Epithelial cell of proximal tubule (primary cell): ENCODE measurements around the gene TUBA1C. TPM values are rescaled to one million over a fixed set of nuclear protein-coding genes. Genes with fewer than 3 reads are reported as not detected.

Source experiments
- DNase-seq: peaks from one replicate; pipeline ENCODE4 v3.0.0-alpha.2; 2011; ENCODE audit warnings: low read depth
- H3K4me3 ChIP-seq: 2 replicates; pipeline ENCODE4 v1.5.1; 2011; ENCODE audit warnings: low read depth, mild to moderate bottlenecking, low read length
- total RNA-seq: library from RNA; depleted of rRNA; stranded (reverse); fragments of >200 nt; gene quantifications from 2 replicates; pipeline ENCODE4 v1.2.3, GENCODE V29; 2015
- TF ChIP-seq, protein P1 (sequence below): conservative IDR thresholded peaks from 2 replicates; pipeline ENCODE4 v1.5.1; 2012; ENCODE audit warnings: low read depth, mild to moderate bottlenecking, low read length

The TUBA1C gene
- 1,483 and 2,573 TPM in 2 replicates for total RNA-seq

DNA sequence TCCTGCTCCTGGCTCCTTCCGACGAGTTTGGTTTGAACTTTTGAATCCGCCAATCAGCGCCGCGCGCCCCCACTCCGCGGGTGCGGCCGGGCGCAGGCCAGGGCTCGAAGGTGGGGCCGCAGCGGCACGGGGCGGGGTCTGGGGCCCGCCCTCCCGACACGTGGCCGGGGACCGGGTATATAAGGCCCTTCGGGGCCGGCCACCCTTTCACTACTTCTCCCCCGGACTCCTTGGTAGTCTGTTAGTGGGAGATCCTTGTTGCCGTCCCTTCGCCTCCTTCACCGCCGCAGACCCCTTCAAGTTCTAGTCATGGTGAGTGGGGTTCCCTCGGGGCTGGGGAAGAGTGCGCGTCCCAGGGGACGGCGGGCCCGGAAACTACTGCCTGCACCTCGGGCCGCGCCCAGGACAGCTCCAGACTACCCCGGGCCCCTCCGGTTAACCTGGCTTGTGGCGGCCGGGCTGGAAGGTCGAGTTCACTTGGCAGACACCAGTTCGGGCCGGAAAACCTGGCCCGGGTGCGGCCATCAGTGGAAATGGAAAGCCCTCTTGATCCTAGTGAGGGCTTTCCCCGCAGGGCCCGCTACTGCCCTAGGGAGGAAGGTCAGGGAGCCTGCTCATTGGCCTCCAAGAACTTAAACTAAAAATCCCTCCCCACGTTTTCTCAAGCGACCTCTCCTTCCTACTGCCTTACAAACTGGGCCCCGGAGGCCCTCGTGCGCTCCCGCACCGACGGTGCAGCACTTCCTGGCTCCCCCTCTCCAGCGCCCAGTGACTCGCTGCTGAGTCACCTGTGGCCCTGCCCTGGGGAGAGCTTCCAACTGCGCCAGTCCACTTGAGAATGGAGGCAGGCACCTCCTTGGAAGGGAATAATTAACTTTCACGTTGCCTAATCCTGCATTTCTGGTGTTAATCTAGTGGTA, at the start of gene TUBA1C:
TUBA1C (plus strand) TSS at position 210 of the 920 bp plus-strand sequence; CDS start at position 310, 100 bp downstream.
- peak; percentile 92 for DNase-seq
- TF ChIP-seq, protein P1, sequence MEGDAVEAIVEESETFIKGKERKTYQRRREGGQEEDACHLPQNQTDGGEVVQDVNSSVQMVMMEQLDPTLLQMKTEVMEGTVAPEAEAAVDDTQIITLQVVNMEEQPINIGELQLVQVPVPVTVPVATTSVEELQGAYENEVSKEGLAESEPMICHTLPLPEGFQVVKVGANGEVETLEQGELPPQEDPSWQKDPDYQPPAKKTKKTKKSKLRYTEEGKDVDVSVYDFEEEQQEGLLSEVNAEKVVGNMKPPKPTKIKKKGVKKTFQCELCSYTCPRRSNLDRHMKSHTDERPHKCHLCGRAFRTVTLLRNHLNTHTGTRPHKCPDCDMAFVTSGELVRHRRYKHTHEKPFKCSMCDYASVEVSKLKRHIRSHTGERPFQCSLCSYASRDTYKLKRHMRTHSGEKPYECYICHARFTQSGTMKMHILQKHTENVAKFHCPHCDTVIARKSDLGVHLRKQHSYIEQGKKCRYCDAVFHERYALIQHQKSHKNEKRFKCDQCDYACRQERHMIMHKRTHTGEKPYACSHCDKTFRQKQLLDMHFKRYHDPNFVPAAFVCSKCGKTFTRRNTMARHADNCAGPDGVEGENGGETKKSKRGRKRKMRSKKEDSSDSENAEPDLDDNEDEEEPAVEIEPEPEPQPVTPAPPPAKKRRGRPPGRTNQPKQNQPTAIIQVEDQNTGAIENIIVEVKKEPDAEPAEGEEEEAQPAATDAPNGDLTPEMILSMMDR, result peak; percentile 14
- peak within 1 kb of the TSS; percentile 99 for H3K4me3 ChIP-seq

DNA sequence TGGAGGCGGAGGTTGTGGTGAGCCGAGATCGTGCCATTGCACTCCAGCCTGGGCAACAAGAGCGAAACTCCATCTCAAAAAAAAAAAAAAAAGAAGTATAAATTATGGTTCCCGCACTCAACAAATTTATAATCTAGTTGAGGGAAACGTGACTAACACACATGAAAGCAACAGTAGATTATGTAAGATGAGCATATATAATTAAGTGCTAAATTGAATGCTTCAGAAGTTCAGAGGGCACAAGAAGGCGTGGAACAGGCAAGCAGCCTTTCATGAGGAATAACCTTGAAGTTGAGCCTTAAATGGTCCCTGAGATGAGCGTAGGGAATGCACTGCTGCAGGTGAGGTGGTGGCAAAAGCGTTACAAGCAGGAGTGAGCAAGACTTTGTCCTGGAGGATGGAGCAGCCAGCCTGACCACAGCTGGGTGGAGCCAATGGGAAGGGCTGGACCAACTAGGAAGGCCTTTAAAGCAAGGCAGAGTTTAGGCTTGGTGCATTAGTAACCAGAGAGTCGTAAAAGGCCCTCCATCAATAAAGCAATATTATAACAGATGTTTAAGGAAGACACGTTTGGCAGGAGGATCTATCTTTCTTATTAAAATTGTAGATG, 45.4 kb upstream of the TUBA1C start:
- H3K4me3 ChIP-seq, result no peak overlapping the region
- no peak for DNase-seq
- TF ChIP-seq, protein P1, result no peak

DNA sequence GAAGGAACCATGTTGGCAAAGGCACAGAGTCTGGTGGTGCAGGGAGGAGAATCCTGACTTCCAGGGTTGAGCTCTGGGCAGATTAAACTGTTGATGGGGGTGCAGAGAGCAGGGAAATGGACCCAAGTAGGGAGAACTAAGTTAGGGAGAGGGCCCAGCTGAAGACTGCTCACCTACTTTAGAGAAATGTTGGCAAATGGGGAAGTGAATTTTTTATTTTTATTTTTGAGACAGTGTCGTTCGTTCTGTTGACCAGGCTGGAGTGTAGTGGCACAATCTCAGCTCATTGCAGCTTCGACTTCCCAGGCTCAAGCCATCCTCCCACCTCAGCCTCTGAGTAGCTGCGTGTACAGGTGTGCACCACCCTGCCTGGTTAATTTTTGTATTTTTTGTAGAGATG, 43.9 kb upstream of the TUBA1C start:
- no peak for DNase-seq
- no peak overlapping the region for H3K4me3 ChIP-seq
- TF ChIP-seq, protein P1, result no peak

DNA sequence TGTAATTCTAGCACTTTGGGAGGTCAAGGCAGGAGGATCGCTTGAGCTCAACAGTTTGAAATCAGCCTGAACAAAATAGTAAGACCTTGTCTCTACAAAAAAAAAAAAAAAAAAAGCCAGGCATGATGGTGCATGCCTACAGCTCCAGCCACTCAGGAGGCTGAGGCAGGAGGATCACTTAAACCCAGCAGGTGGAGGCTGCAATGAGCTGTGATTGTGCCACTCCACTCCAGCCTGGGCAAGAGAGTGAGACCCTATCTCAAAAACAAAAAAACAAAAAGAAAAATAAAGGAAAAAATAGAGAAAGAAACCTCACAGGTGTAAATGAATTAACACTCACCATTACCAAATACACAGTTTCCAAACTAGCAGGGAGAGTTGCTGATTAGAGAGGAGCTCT, 41.8 kb upstream of the TUBA1C start:
- DNase-seq, result no peak
- TF ChIP-seq, protein P1, result no peak
- H3K4me3 ChIP-seq, result no peak overlapping the region

DNA sequence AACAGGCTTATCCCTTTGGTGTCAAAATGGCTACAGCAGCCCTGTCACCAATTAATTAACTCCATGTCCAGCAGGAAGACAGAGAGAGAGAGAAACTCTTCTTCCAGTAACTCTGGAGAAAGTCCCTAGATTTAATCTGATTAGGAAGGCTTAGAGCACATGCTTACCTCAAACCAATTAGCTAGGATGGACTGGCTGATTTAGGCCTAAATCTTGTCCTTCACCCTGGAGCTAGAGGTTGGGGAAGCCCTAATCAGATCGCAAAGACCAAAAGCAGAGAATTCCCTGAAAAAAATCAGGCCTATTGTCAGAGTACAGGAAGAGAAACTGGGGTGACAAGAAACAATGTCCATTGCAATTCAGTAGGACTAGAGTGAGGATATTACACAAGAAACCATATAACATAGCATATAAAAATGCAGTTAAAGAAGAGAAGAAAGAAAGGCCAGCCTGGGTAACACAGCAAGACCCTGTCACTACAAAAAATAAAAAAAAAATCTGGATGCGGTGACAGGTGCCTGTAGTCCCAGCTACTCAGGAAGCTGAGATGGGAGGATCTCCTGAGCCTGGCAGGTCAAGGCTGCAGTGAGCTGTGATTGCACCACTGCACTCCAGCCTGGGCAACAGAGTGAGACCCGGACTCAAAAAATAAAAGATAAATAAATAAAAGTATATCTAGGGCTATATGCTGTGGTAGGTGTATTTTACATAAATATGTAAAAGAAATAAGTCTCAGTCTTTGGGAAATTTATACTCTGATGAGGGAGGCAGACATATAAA, 41.1 kb upstream of the TUBA1C start:
- no peak for DNase-seq
- no peak overlapping the region for H3K4me3 ChIP-seq
- TF ChIP-seq, protein P1, result no peak

DNA sequence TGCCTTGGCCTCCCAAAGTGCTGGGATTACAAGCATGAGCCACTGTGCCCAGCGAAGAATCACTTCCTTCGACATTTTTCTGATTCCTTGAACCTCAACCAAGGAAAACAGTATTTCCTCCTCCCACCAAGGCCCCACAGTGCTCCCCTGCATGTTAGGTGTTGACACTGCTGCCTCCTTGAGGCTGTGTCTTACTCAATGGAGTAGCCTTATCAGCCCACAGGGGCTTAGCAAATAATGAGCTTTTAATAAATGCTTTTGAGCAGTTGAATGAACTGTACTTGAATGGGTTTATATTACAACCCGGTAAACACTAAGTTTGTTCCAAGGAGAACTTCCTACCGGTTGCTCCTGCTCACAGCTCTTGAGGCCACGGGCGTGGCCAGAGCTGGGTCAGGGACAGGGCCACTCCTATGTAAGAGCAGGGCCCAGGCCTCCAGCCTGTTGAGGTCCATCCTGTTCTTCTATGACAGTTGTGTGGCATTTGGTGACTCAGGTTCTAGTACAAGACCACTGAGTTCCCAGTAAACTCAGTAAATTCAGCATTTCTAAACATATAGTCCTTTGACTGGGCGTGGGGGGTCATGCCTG, 39.2 kb upstream of the TUBA1C start:
- TF ChIP-seq, protein P1, result peak; percentile 49
- no peak overlapping the region for H3K4me3 ChIP-seq
- no peak for DNase-seq
